Kasumi-1 (cell line): Measurements from ENCODE around the gene TNIK.
A peak's percentile ranks its signal among the peaks of the same experiment; 100 is the strongest.

Experiments
- DNase-seq, 2 experiments: peaks; one replicate each; lab custom pipeline; 2025; lab: John Stamatoyannopoulos, UW

The TNIK gene

DNA sequence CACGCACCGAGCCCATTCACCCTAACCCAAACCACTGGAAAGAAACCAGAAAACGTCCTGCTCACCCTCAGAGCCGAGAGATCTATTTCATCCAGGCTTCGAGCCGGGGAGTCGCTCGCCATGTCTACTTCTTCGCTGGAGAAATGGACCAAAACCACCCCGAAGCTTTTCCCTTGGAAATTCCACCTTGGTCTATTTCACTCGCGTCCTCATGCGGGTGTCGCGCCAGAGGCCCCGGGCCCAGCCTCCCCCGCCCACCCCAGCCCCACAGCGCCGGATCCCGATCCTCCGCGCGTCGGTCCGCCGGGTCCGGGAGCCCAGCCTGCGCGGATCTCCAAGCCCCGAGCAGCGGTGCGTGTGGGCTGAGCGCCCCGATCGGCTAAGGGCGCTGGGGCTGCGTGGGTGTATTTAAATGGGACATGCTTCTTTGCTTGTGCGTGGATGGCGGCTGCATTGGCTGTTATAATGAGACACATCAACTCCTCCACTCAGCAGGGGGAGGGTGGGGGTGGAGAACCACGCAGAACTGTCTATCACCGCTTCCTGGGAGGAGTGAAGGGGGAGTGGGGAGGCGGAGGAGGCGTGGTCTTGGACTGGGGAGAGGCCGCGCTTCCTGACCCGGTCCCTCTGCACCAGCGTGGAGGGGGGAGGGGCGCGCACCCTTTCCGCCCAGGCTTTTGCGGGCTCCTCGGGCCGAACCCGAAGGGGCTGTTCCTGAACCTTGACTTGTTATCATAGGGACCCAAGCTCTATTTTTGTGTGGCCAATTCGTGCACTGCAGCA lies at the start of gene TNIK:
Gene TNIK, minus strand, starts transcription at position 464 of the 783 bp plus-strand sequence. Its CDS starts 342 bp downstream, at position 122.
- DNase-seq = peak; percentile 79 to 82

GRCh38 chr3:171508676-171509075 lies 48.5 kb upstream of the TNIK start:
- no peak for DNase-seq

DNA sequence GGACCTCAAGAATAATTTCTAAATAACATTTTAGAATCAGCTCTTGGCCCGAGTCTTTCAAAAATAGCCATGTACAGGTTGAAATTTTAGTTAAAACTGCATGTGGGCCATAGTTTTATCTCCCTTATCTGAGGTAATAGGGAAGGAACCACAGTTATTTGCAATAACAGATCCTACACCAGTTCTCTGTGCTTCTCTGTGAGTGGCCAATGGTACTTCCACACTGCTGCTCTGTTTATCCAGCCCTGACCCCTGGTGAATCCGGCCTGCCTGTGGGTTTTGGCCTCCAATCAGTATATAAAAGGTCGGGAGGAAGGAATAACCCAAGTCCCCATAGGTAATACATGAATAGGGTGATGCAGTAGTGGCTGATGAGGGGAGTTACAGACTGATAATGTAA lies 48.0 kb upstream of the TNIK start:
- no peak for DNase-seq

GRCh38 chr3:171506743-171507319 lies 46.6 kb upstream of the TNIK start:
- DNase-seq = no peak

DNA sequence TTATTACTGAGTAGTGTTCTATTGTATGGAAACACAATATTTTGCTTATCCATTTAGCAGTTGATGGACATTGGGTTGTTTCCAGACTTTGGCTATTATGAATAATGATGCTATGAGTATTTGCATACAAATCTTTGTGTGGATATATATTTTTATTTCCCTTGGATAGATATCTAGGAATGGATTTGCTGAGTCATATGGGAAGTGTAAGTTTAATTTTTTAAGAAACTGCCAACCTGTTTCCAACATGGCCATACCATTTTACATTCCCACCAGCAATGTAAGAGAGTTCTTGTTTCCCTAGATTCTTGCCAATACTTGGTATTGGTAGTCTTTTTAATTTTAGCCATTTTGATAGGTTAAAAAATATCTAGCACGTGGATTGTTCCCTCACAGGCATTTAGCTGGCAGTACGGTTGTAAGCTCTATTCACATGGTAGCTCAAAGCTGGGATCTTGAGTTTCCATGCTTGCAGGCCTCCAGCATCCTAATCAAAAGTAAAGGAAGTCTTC lies 45.7 kb upstream of the TNIK start:
- DNase-seq = no peak

- DNase-seq = no peak
Measured at GRCh38 chr3:171504376-171504775, 44.2 kb upstream of the TNIK start.

DNA sequence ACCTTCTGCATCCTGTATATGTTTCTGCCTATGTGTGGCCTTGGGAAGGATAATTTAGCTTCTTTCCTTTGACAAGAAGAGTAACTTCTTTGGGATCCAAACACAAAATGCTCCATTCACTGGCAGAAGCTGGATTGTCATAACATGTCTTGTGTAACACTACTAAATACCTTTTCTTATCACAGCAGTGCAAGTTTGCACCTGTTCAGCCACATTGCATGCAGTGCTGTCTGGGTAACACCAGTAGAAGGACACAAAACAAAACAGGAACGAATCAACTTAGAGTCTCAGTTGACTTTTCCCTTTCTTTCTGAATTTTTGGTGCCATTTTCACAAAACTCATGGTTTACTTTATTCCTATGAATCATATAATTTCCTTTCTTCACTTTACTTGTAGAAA lies 43.6 kb upstream of the TNIK start:
- no peak for DNase-seq

DNA sequence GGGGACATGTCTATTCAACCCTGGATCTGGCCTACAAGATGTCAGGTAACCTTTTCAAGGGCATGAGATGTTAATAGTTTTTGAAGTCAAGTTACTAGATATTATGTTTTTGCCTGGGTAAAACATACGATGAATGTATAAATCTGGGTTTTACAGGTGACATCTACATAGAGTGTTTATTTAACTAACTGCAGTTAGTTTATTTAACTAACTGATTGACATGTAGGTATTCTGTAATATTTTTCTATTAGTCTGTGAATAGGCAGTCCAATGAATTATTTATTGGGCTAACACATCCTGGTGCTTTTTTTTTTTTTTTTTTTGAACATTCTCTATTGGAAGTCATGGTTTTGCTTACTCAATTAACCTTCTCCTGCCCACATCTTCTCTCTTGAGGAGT lies 38.7 kb upstream of the TNIK start:
- DNase-seq = no peak

DNA sequence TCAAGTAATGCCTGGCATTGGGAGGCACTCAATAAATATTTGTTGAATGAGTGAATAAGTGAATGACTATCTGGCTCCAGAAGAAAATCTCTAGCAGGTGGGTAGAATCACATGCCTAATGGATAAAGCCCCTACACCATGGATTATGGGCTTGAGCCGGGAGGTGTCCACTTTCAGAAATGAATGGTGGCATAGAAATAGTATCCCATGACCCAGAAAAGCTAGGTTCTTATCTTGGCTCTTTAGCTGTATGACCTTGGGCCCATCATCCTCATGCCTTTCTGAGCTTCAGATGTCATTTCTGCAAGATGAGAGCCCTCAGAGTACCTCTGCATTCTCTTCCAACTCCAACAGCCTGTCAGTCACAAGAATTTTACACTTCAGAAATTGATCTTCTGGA lies 37.3 kb upstream of the TNIK start:
- no peak for DNase-seq

- no peak for DNase-seq
Measured at GRCh38 chr3:171495413-171495812, 35.2 kb upstream of the TNIK start.

GRCh38 chr3:171494457-171495109 lies 34.4 kb upstream of the TNIK start:
- DNase-seq = no peak

DNA sequence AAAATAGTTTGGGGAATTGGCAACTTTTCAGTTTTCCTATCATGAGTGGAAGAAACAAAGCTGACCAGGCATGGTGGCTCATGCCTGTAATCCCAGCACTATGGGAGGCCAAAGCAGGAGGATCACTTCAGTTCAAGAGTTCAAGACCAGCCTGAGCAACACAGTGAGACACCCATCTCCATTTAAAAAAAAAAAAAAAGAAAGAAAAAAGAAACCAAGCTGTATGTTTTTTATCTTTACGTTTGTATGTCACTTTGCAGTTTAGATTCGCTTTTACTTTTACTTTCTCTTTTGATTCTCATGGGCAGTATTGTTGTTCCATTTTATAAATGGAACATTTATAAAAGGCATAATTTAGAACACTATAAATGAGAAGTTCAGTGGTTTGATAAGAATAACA lies 31.2 kb upstream of the TNIK start:
- DNase-seq = no peak

- DNase-seq = no peak
Measured at GRCh38 chr3:171490901-171491300, 30.7 kb upstream of the TNIK start.

- no peak for DNase-seq
Measured at GRCh38 chr3:171489348-171489747, 29.1 kb upstream of the TNIK start.

DNA sequence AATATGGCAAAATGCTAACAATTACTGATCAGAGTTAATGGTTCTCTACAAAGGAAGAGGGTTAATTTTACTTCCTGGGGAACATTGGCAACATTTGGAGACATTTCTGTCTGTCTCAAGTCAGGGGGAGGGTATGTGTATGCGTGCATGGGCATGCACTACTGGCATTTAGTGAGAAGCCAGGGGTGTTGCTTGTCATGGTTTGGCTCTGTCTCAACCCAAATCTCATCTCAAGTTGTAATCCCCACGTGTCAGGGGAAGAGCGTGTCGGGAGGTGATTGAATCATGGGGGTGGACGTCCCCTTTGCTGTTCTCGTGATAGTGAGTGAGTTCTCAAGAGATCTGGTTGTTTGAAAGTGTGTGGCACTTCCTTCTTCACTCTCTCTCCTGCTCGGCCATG lies 28.3 kb upstream of the TNIK start:
- no peak for DNase-seq

- DNase-seq = no peak
Measured at GRCh38 chr3:171487382-171487781, 27.2 kb upstream of the TNIK start.

- no peak for DNase-seq
Measured at GRCh38 chr3:171485338-171485737, 25.1 kb upstream of the TNIK start.

GRCh38 chr3:171481011-171481410 lies 20.8 kb upstream of the TNIK start:
- DNase-seq = no peak

DNA sequence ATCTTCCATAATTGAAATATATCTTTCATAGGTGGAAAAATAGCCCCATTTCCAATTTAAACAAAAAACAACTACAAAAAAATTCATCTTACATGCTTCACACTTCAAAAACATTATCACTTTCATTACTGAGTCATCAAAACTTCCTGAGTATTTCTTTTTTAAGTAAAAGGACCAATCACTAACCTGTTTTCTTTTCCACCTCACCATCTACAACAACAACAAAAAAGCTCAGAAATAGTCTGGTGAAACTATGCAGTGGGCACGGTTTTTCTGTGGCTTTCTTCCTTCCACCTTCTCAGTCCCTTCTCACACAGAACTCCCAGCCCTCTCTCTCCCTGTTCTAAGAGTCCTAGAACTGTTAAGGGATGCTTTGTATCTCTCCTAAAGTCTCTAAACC lies 20.3 kb upstream of the TNIK start:
- no peak for DNase-seq

DNA sequence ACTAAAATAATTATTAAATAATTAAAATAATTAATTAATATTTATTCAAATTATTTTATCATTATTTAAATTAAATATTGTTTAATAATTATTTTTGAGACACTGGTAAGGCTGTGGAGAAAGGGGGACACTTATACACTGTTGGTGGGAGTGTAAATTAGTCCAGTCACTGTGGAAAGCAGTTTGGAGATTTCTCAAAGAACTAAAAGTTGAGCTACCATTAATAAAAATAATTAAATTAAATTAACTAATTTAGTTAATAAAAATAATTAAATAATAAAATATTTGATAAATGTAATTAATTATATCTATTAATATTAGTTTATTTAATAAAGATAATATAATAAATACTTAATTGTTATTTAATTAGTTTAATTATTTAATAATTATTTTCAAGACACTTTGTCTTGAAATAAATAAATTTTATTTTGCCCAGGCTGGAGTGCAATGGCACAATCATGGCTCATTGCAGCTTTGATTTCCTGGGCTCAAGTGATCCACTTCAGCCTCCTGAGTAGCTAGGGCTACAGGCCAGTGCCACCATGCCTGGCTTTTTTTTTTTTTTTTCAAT lies 16.4 kb upstream of the TNIK start:
- no peak for DNase-seq

GRCh38 chr3:171472552-171472951 lies 12.3 kb upstream of the TNIK start:
- DNase-seq = no peak

DNA sequence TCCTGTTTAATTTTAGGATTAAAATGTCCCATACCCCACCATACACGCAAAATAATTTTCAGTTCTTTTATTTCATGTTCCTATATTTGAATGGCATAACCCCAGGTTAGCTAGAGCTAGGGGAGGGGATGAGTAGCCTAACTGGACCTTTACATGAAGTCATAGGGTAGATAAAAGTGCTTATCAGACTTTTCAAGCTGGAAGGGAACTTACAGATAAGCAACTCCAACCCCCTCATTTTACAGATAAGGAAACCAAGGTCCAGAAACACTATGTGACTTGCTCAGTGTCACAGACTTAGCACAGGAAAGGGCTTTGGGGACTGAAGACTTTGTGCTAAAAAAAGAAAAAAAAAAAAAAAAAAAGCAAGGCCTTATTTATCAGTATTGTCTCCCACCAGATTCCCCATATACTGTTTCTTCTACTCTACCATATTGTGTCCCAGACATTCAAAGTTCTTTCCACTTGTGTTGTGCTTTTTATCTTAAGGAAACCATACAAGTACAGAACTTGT lies 10.6 kb upstream of the TNIK start:
- DNase-seq = no peak

GRCh38 chr3:171469376-171469775 lies 9.2 kb upstream of the TNIK start:
- DNase-seq = no peak
